ENCODE measurements around the gene NCAM2. TPM values are rescaled to one million over a fixed set of nuclear protein-coding genes. Genes with fewer than 3 reads are reported as not detected.

Gene NCAM2
- total and polyA plus RNA-seq, 2 donors (not counting 1 experiment from before 2014, with no cell fraction given): 0.13 TPM; not detected in 1

- Histone ChIP-seq H3K36me3 (replicated peaks in 1 of 2; ENCODE audit: control extremely low read depth in 1 of 2, control insufficient read depth in 1 of 2, extremely low read depth in 1 of 2, insufficient read depth in 2 of 2, low read length in 1 of 2) (no peaks in the 10 kb centered on the region), H3K4me2 (replicated peaks; ENCODE audit: low read depth, low read length, poor library complexity, severe bottlenecking) (no peak overlapping the region), H3K27ac (ENCODE audit: low read length in 2 of 2) (no peak overlapping the region), H2AFZ (ENCODE audit: insufficient read depth, low read depth, low read length, poor library complexity, severe bottlenecking) (no peak overlapping the region), H4K20me1 (ENCODE audit: control insufficient read depth, insufficient read depth, low read length, poor library complexity, severe bottlenecking) (no peaks in the 10 kb centered on the region), H3K27me3 (replicated peaks in 1 of 4; ENCODE audit: control extremely low read depth in 1 of 4, control insufficient read depth in 3 of 4, insufficient read depth in 4 of 4, low read length in 3 of 4) (no peaks in the 10 kb centered on the region), H3K9ac (ENCODE audit: low read length) (no peak overlapping the region), H3K79me2 (ENCODE audit: control insufficient read depth, insufficient read depth, low read length) (no peaks in the 10 kb centered on the region), H3K9me3 (ENCODE audit: control extremely low read depth in 1 of 3, control insufficient read depth in 2 of 3, insufficient read depth in 1 of 3, low read length in 2 of 3) (no peaks in the 10 kb centered on the region), H3K4me1 (ENCODE audit: control insufficient read depth in 2 of 2, insufficient read depth in 2 of 2, low read length in 2 of 2) (no peaks in the 10 kb centered on the region), H3K4me3 (ENCODE audit: control extremely low read depth in 1 of 5, extremely low read depth in 1 of 5, insufficient read depth in 1 of 5, low read depth in 2 of 5, low read length in 4 of 5) (no peak overlapping the region)
- DNase-seq: no peak
- Mint-ChIP-seq H3K9me3 (ENCODE audit: insufficient read depth) (no peaks in the 10 kb centered on the region), H3K27ac (no peak overlapping the region), H3K27me3 (no peaks in the 10 kb centered on the region), H3K4me3 (no peak overlapping the region), H3K4me1 (no peaks in the 10 kb centered on the region)
- TF ChIP-seq EZH2 (IDR thresholded peaks at IDR 0.05; ENCODE audit: borderline replicate concordance, insufficient read depth, low read depth, low read length, poor library complexity, severe bottlenecking) (no peak), CTCF (IDR thresholded peaks at IDR 0.05) (no peak)
- 50% methylated on average over 1 of the region's 1 CpG for WGBS (ENCODE audit: insufficient coverage)
- CTCF ChIA-PET: no interaction called here
- intact Hi-C loops (cut with micrococcal nuclease): no loop called here
- POLR2A ChIA-PET: no interaction called here
- ATAC-seq (ENCODE audit: low read depth): no peak
Observed at GRCh38 chr21:20970691-20971090, 27.5 kb upstream of the NCAM2 start.

GRCh38 chr21:20971296-20971921 is 26.8 kb upstream of the NCAM2 start:
- Histone ChIP-seq H3K27ac (ENCODE audit: low read length in 2 of 2) (no peak overlapping the region), H4K20me1 (ENCODE audit: control insufficient read depth, insufficient read depth, low read length, poor library complexity, severe bottlenecking) (no peaks in the 10 kb centered on the region), H3K4me3 (ENCODE audit: control extremely low read depth in 1 of 5, extremely low read depth in 1 of 5, insufficient read depth in 1 of 5, low read depth in 2 of 5, low read length in 4 of 5) (no peak overlapping the region), H3K79me2 (ENCODE audit: control insufficient read depth, insufficient read depth, low read length) (no peaks in the 10 kb centered on the region), H3K9me3 (ENCODE audit: control extremely low read depth in 1 of 3, control insufficient read depth in 2 of 3, insufficient read depth in 1 of 3, low read length in 2 of 3) (no peaks in the 10 kb centered on the region), H3K36me3 (replicated peaks in 1 of 2; ENCODE audit: control extremely low read depth in 1 of 2, control insufficient read depth in 1 of 2, extremely low read depth in 1 of 2, insufficient read depth in 2 of 2, low read length in 1 of 2) (no peaks in the 10 kb centered on the region), H3K9ac (ENCODE audit: low read length) (no peak overlapping the region), H3K4me1 (ENCODE audit: control insufficient read depth in 2 of 2, insufficient read depth in 2 of 2, low read length in 2 of 2) (no peaks in the 10 kb centered on the region), H3K4me2 (replicated peaks; ENCODE audit: low read depth, low read length, poor library complexity, severe bottlenecking) (no peak overlapping the region), H2AFZ (ENCODE audit: insufficient read depth, low read depth, low read length, poor library complexity, severe bottlenecking) (no peak overlapping the region), H3K27me3 (replicated peaks in 1 of 4; ENCODE audit: control extremely low read depth in 1 of 4, control insufficient read depth in 3 of 4, insufficient read depth in 4 of 4, low read length in 3 of 4) (no peaks in the 10 kb centered on the region)
- ATAC-seq (ENCODE audit: low read depth) (no peak), DNase-seq (peak; percentile 7)
- peak; percentile 23 for TF ChIP-seq CTCF (IDR thresholded peaks at IDR 0.05)
- no peak for TF ChIP-seq EZH2 (IDR thresholded peaks at IDR 0.05; ENCODE audit: borderline replicate concordance, insufficient read depth, low read depth, low read length, poor library complexity, severe bottlenecking)
- intact Hi-C loops (cut with micrococcal nuclease): no loop called here
- H3K4me1 Mint-ChIP-seq: no peaks in the 10 kb centered on the region
- no peaks in the 10 kb centered on the region for H3K27me3 Mint-ChIP-seq
- POLR2A ChIA-PET: no interaction called here
- CTCF ChIA-PET: no interaction called here
- H3K9me3 Mint-ChIP-seq (ENCODE audit: insufficient read depth): no peaks in the 10 kb centered on the region
- WGBS (ENCODE audit: insufficient coverage): no CpG with 5 or more reads among the region's 2 CpGs
- no peak overlapping the region for H3K27ac Mint-ChIP-seq
- no peak overlapping the region for H3K4me3 Mint-ChIP-seq
